Astrocyte (in vitro differentiated cells and primary cell): ENCODE measurements around the gene LINGO3. TPM values are rescaled to one million over a fixed set of nuclear protein-coding genes. Genes with fewer than 3 reads are reported as not detected.

Source experiments
- DNase-seq: peaks from one replicate; pipeline ENCODE4 v3.0.0-alpha.2; 2010; ENCODE audit warnings: low read depth
- FAIRE-seq: peaks from 2 replicates; lab custom pipeline; 2011; peaks lifted over from hg19 to GRCh38; lab: Jason Lieb, UNC
- H2AFZ ChIP-seq: 2 replicates; pipeline ENCODE4 v1.6.0; 2012; ENCODE audit warnings: low read depth, low read length, inconsistent platforms
- H3K27ac ChIP-seq: 2 replicates; pipeline ENCODE4 v1.5.1; 2011; ENCODE audit warnings: low read depth, low read length, inconsistent platforms
- H3K27me3 ChIP-seq: 2 replicates; pipeline ENCODE4 v1.6.0; 2011; ENCODE audit warnings: low read length, inconsistent platforms; ENCODE audit not compliant: insufficient read depth
- H3K36me3 ChIP-seq: 2 replicates; pipeline ENCODE4 v1.5.1; 2011; ENCODE audit warnings: low read length, inconsistent platforms; ENCODE audit not compliant: insufficient read depth
- H3K4me1 ChIP-seq: 2 replicates; pipeline ENCODE4 v1.5.1; 2011; ENCODE audit warnings: low read length, inconsistent platforms; ENCODE audit not compliant: insufficient read depth
- H3K4me2 ChIP-seq: 2 replicates; pipeline ENCODE4 v1.6.0; 2012; ENCODE audit warnings: low read length, inconsistent platforms
- H3K4me3 ChIP-seq: 2 replicates; pipeline ENCODE4 v1.5.1; 2011; ENCODE audit warnings: low read depth, mild to moderate bottlenecking, low read length, inconsistent platforms; ENCODE audit not compliant: insufficient read depth
- H3K79me2 ChIP-seq: 2 replicates; pipeline ENCODE4 v1.6.0; 2012; ENCODE audit warnings: mild to moderate bottlenecking, low read length, inconsistent platforms; ENCODE audit not compliant: insufficient read depth
- H3K9ac ChIP-seq: 2 replicates; pipeline ENCODE4 v1.6.0; 2012; ENCODE audit warnings: mild to moderate bottlenecking, low read length, inconsistent platforms
- H3K9me3 ChIP-seq: 2 replicates; pipeline ENCODE4 v1.5.1; 2012; ENCODE audit warnings: low read depth, mild to moderate bottlenecking, low read length, inconsistent platforms; ENCODE audit not compliant: insufficient read depth
- H4K20me1 ChIP-seq: 2 replicates; pipeline ENCODE4 v1.6.0; 2012; ENCODE audit warnings: low read length, inconsistent platforms; ENCODE audit not compliant: insufficient read depth
- H3K27ac Mint-ChIP-seq: one replicate; pipeline ENCODE4 v1.8.0; 2021; ENCODE audit warnings: mild to moderate bottlenecking, mixed read lengths; ENCODE audit not compliant: unreplicated experiment
- H3K27me3 Mint-ChIP-seq: one replicate; pipeline ENCODE4 v1.8.0; 2021; ENCODE audit warnings: low read depth, mixed read lengths; ENCODE audit not compliant: unreplicated experiment
- H3K36me3 Mint-ChIP-seq: one replicate; pipeline ENCODE4 v1.8.0; 2021; ENCODE audit warnings: low read depth, mixed read lengths; ENCODE audit not compliant: unreplicated experiment
- H3K4me1 Mint-ChIP-seq: one replicate; pipeline ENCODE4 v1.8.0; 2021; ENCODE audit warnings: low read depth, mixed read lengths; ENCODE audit not compliant: unreplicated experiment
- H3K4me3 Mint-ChIP-seq: one replicate; pipeline ENCODE4 v1.8.0; 2021; ENCODE audit warnings: mild to moderate bottlenecking, moderate library complexity, mixed read lengths; ENCODE audit not compliant: unreplicated experiment
- H3K9me3 Mint-ChIP-seq: one replicate; pipeline ENCODE4 v1.8.0; 2021; ENCODE audit warnings: mild to moderate bottlenecking, mixed read lengths; ENCODE audit not compliant: unreplicated experiment
- CTCF ChIP-seq: IDR thresholded peaks from 2 replicates; pipeline ENCODE4 v1.5.1; 2011; ENCODE audit warnings: low read depth, mild to moderate bottlenecking, inconsistent platforms, low read length, moderate library complexity; ENCODE audit not compliant: insufficient read depth
- EZH2 ChIP-seq: IDR thresholded peaks from 2 replicates; pipeline ENCODE4 v1.6.1; 2012; ENCODE audit warnings: mild to moderate bottlenecking, low read length, inconsistent platforms; ENCODE audit not compliant: insufficient read depth
- total RNA-seq: library from RNA; stranded (reverse); gene quantifications from 2 replicates; pipeline ENCODE4 v1.2.1, GENCODE V29; 2021

LINGO3 gene
- total RNA-seq, 1 donor from 2014 or later: not detected

GRCh38 chr19:2280633-2281264, 27.2 kb downstream of the LINGO3 start:
- Histone ChIP-seq H4K20me1 (peaks cover 16% of the 10 kb centered on the region), H3K79me2 (peaks cover under 1% of the 10 kb centered on the region), H3K27me3 (no peaks in the 10 kb centered on the region), H3K9me3 (no peaks in the 10 kb centered on the region), H3K27ac (no peak overlapping the region), H3K36me3 (no peaks in the 10 kb centered on the region), H3K4me3 (no peak overlapping the region), H2AFZ (no peak overlapping the region), H3K4me1 (peaks cover 6% of the 10 kb centered on the region), H3K4me2 (no peak overlapping the region), H3K9ac (no peak overlapping the region)
- Mint-ChIP-seq H3K9me3 (no peaks in the 10 kb centered on the region), H3K27ac (no peak overlapping the region), H3K27me3 (peaks cover 9% of the 10 kb centered on the region), H3K4me3 (no peak overlapping the region), H3K4me1 (peaks cover 3% of the 10 kb centered on the region), H3K36me3 (peaks cover 2% of the 10 kb centered on the region)
- DNase-seq (no peak), FAIRE-seq (no peak)
- TF ChIP-seq EZH2: no peak
- TF ChIP-seq CTCF: no peak

GRCh38 chr19:2278459-2279158, 29.3 kb downstream of the LINGO3 start:
- peaks cover 5% of the 10 kb centered on the region for H3K27me3 Mint-ChIP-seq
- no peak for DNase-seq
- Histone ChIP-seq H3K4me2 (no peak overlapping the region), H3K27me3 (no peaks in the 10 kb centered on the region), H3K79me2 (peaks cover 20% of the 10 kb centered on the region), H3K9ac (no peak overlapping the region), H4K20me1 (peaks cover 34% of the 10 kb centered on the region), H2AFZ (no peak overlapping the region), H3K36me3 (no peaks in the 10 kb centered on the region), H3K4me3 (no peak overlapping the region), H3K27ac (no peak overlapping the region), H3K9me3 (no peaks in the 10 kb centered on the region), H3K4me1 (peaks cover 13% of the 10 kb centered on the region)
- no peak for FAIRE-seq
- peaks cover 8% of the 10 kb centered on the region for H3K36me3 Mint-ChIP-seq
- no peak overlapping the region for H3K4me3 Mint-ChIP-seq
- no peak overlapping the region for H3K27ac Mint-ChIP-seq
- H3K9me3 Mint-ChIP-seq: no peaks in the 10 kb centered on the region
- TF ChIP-seq EZH2: no peak
- peaks cover 13% of the 10 kb centered on the region for H3K4me1 Mint-ChIP-seq

DNA sequence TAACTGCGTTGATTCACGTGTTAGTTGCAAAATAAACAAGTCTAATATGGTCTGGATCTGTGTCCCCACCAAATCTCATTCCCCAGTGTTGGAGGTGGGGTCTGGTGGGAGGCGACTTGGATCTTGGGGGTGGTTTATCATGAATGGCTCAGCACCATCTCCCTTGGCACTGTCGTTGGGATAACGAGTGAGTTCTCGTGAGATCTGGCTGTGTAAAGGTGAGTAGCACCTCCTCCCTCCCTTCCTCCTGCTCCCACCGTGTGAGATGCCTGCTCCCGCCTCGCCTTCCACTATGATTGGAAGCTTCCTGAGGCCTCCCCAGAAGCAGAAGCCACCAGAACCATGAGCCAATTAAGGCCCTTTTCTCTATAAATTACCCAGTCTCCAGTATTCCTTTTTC, 30.8 kb downstream of the LINGO3 start:
- Histone ChIP-seq H3K4me1 (peaks cover 22% of the 10 kb centered on the region), H3K4me3 (no peak overlapping the region), H2AFZ (no peak overlapping the region), H3K4me2 (no peak overlapping the region), H3K9me3 (no peaks in the 10 kb centered on the region), H3K9ac (no peak overlapping the region), H3K27me3 (no peaks in the 10 kb centered on the region), H3K27ac (no peak overlapping the region), H3K36me3 (peaks cover 3% of the 10 kb centered on the region), H3K79me2 (peaks cover 34% of the 10 kb centered on the region), H4K20me1 (peaks cover 48% of the 10 kb centered on the region)
- H3K36me3 Mint-ChIP-seq: peaks cover 8% of the 10 kb centered on the region
- H3K27me3 Mint-ChIP-seq: no peaks in the 10 kb centered on the region
- H3K27ac Mint-ChIP-seq: no peak overlapping the region
- peaks cover 13% of the 10 kb centered on the region for H3K4me1 Mint-ChIP-seq
- no peak for TF ChIP-seq EZH2
- TF ChIP-seq CTCF: no peak
- DNase-seq: no peak
- H3K4me3 Mint-ChIP-seq: no peak overlapping the region
- H3K9me3 Mint-ChIP-seq: no peaks in the 10 kb centered on the region
- no peak for FAIRE-seq
